ENCODE results near the gene TXNDC12. TPM values are rescaled to one million over a fixed set of nuclear protein-coding genes. Genes with fewer than 3 reads are reported as not detected.
"Not testable (repeated sequence)": the region's sequence is repeated elsewhere in the genome, so short reads cannot be mapped to it uniquely, and the experiment has no call there.

Gene TXNDC12
- total RNA-seq, 4 donors from 2014 or later = 13.7 to 25.8 (median 15.8) TPM

DNA sequence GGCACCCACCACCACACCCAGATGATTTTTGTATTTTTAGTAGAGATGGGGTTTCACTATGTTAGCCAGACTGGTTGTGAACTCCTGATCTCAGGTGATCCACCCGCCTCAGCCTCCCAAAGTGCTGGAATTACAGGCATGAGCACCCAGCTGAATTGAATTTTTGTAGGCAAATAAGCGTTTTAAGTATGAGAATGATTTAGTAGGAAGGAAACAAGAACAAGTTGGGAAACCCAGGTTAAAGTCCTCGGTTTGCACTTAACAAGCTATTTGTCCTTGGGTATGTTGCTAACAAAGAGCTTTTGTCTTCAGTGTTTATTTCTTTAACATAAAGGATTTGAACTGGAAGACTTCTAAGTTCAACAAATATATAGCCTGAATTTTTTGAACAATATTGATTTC is 25.0 kb upstream of the TXNDC12 start:
- Histone ChIP-seq H3K27ac (replicated peaks in 1 of 4) (no peak overlapping the region), H3K4me1 (no peaks in the 10 kb centered on the region), H3K9me3 (no peaks in the 10 kb centered on the region), H3K27me3 (no peaks in the 10 kb centered on the region), H3K4me3 (no peak overlapping the region), H3K36me3 (peaks cover 0 to 34% (median 16%) of the 10 kb centered on the region in 4 donors)
- intact Hi-C loops (cut with DNase I) = no loop called here
- DNase-seq (ENCODE audit: extremely low spot score) = no peak
- WGBS = 80% methylated on average over 3 of the region's 3 CpGs
- no peak for TF ChIP-seq EP300 (IDR thresholded peaks at IDR 0.05)
- no peak for TF ChIP-seq POLR2AphosphoS5 (IDR thresholded peaks at IDR 0.05)

DNA sequence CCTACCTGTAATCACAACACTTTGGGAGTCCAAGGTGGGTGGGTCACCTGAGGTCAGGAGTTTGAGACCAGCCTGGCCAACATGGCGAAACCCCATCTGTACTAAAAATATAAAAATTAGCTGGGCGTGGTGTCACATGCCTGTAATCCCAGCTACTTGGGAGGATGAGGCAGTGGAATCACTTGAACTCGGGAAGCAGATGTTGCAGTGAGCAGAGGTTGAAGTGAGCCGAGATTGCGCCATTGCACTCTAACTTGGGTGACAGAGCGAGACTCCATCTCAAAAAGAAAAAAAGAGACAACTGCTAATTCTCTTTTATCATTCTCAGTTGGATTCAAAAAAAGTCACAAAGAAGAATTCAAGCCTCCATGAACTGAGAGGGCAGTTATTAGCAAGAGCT is 22.3 kb upstream of the TXNDC12 start:
- H3K4me3 ChIP-seq; H3K9me3 ChIP-seq; DNase-seq (ENCODE audit: extremely low spot score); H3K27me3 ChIP-seq; H3K27ac ChIP-seq (replicated peaks in 1 of 4); intact Hi-C loops (cut with DNase I); H3K4me1 ChIP-seq: not testable (repeated sequence)
- WGBS = 97% methylated on average over 6 of the region's 6 CpGs
- peaks cover 0 to 44% (median 26%) of the 10 kb centered on the region in 4 donors for H3K36me3 ChIP-seq

DNA sequence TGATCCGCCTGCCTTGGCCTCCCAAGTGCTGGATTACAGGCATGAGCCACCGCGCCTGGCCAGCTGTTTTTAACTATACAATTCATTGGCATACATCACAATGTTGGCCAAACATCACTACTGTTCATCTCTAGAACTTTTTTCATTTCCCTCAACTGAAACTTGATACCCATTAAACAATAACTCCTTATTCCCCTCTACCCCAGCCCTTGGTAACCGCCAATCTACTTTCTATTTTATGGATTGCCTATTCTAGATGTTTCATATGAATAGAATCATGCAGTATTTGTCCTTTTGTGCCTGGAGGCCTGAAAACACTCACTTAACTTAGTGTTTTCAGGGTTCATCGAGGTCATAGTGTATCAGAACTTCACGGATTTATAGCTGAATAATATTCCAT is 17.3 kb upstream of the TXNDC12 start:
- no peaks in the 10 kb centered on the region for H3K27me3 ChIP-seq
- no peak overlapping the region for H3K4me3 ChIP-seq
- TF ChIP-seq EP300 (IDR thresholded peaks at IDR 0.05) (no peak), POLR2AphosphoS5 (IDR thresholded peaks at IDR 0.05) (no peak), POLR2A (IDR thresholded peaks at IDR 0.05; ENCODE audit: low read depth) (no peak)
- TF ChIP-seq, protein P1, sequence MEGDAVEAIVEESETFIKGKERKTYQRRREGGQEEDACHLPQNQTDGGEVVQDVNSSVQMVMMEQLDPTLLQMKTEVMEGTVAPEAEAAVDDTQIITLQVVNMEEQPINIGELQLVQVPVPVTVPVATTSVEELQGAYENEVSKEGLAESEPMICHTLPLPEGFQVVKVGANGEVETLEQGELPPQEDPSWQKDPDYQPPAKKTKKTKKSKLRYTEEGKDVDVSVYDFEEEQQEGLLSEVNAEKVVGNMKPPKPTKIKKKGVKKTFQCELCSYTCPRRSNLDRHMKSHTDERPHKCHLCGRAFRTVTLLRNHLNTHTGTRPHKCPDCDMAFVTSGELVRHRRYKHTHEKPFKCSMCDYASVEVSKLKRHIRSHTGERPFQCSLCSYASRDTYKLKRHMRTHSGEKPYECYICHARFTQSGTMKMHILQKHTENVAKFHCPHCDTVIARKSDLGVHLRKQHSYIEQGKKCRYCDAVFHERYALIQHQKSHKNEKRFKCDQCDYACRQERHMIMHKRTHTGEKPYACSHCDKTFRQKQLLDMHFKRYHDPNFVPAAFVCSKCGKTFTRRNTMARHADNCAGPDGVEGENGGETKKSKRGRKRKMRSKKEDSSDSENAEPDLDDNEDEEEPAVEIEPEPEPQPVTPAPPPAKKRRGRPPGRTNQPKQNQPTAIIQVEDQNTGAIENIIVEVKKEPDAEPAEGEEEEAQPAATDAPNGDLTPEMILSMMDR (IDR thresholded peaks at IDR 0.05) = no peak
- WGBS = 97% methylated on average over 6 of the region's 6 CpGs
- peaks cover 3 to 13% (median 5%) of the 10 kb centered on the region in 4 donors for H3K4me1 ChIP-seq
- peaks cover 0 to 61% (median 23%) of the 10 kb centered on the region in 4 donors for H3K36me3 ChIP-seq
- H3K27ac ChIP-seq (replicated peaks in 1 of 4) = no peak overlapping the region
- no peak for DNase-seq (ENCODE audit: extremely low spot score)
- H3K9me3 ChIP-seq = no peaks in the 10 kb centered on the region
- intact Hi-C loops (cut with DNase I) = no loop called here

DNA sequence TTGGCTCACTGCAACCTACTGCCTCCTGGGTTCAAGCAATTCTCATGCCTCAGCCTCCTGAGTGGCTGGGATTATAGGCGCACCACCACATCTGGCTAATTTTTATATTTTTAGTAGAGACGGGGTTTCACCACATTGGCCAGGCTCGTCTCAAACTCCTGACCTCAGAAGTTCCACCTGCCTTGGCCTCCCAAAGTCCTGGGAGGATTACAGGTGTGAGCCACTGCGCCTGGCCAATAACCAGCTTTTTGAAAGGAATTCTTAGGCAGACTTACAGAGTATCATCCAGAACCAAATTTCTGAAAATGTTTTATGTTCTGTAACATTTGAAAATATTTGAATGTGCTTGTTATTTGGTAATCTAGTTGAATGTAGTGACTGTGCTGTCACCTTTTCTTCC is 15.7 kb upstream of the TXNDC12 start:
- TF ChIP-seq POLR2AphosphoS5 (IDR thresholded peaks at IDR 0.05) (no peak), POLR2A (IDR thresholded peaks at IDR 0.05; ENCODE audit: low read depth) (no peak)
- TF ChIP-seq, protein P1 (IDR thresholded peaks at IDR 0.05) = no peak
- WGBS = 92% methylated on average over 4 of the region's 4 CpGs
- Histone ChIP-seq H3K27ac (replicated peaks in 1 of 4) (no peak overlapping the region), H3K9me3 (no peaks in the 10 kb centered on the region), H3K4me1 (peaks cover 3 to 13% (median 5%) of the 10 kb centered on the region in 4 donors), H3K36me3 (peaks cover 13 to 67% (median 37%) of the 10 kb centered on the region in 4 donors), H3K4me3 (no peak overlapping the region), H3K27me3 (no peaks in the 10 kb centered on the region)
- intact Hi-C loops (cut with DNase I) = no loop called here
- no peak for DNase-seq (ENCODE audit: extremely low spot score)

DNA sequence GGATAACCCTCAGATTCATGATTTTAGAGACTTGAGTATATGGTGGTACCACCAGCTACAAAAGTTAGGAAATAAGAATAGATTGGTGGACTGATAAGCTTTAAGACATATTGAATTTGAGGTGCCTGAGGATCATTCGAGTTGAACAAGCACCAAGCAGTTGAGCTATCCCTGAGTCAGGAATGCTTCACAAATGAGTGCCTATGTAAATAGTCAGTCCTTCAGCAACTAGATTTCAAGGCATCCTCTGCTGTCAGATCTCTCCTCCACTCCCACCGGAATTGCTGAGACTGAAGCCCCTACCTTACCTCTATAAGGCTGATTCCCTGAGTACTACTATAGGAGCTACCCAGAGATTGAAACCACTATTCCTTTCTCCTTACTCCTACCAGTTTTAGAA is 8.2 kb upstream of the TXNDC12 start:
- Histone ChIP-seq H3K4me1 (peaks cover 12 to 29% (median 21%) of the 10 kb centered on the region in 4 donors), H3K4me3 (no peak overlapping the region), H3K36me3 (peaks cover 36 to 83% (median 65%) of the 10 kb centered on the region in 4 donors), H3K9me3 (no peaks in the 10 kb centered on the region), H3K27me3 (no peaks in the 10 kb centered on the region), H3K27ac (replicated peaks in 1 of 4) (no peak overlapping the region)
- intact Hi-C loops (cut with DNase I) = no loop called here
- TF ChIP-seq, protein P1 (IDR thresholded peaks at IDR 0.05) = no peak
- TF ChIP-seq POLR2A (IDR thresholded peaks at IDR 0.05; ENCODE audit: low read depth) (no peak), EP300 (IDR thresholded peaks at IDR 0.05) (no peak), POLR2AphosphoS5 (IDR thresholded peaks at IDR 0.05) (no peak)
- WGBS = 100% methylated on average over 2 of the region's 2 CpGs
- DNase-seq (ENCODE audit: extremely low spot score) = no peak

DNA sequence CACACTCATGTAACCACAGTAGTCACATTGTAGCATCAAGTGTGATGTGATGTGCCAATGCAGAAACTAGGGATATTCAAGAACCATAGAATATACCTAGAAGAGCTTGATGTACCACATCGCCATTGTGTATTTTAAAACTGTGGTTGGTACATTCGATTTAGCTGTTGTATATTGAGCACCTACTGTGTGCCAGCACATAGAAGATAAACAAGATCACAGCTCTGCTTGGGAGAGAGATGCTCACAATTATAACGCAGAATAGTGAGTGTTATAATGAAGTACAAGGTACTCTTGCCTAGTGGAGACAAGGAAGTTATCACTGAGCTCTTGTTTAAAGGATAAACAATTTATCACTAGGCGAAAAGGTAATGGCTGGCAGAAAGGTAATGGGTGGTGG is 5.8 kb upstream of the TXNDC12 start:
- Histone ChIP-seq H3K9me3 (no peaks in the 10 kb centered on the region), H3K4me1 (peaks cover 26 to 36% (median 33%) of the 10 kb centered on the region in 4 donors), H3K4me3 (no peak overlapping the region), H3K27ac (replicated peaks in 1 of 4) (no peak overlapping the region), H3K36me3 (peaks cover 25 to 62% (median 46%) of the 10 kb centered on the region in 4 donors), H3K27me3 (no peaks in the 10 kb centered on the region)
- no peak for DNase-seq (ENCODE audit: extremely low spot score)
- WGBS = 94% methylated on average over 4 of the region's 4 CpGs
- no peak for TF ChIP-seq EP300 (IDR thresholded peaks at IDR 0.05)
- TF ChIP-seq POLR2AphosphoS5 (IDR thresholded peaks at IDR 0.05) = no peak
- TF ChIP-seq, protein P1 (IDR thresholded peaks at IDR 0.05) = no peak
- TF ChIP-seq POLR2A (IDR thresholded peaks at IDR 0.05; ENCODE audit: low read depth) = no peak
- intact Hi-C loops (cut with DNase I) = no loop called here
